ENCODE measurements around the gene NOP16. TPM values are rescaled to one million over a fixed set of nuclear protein-coding genes. Genes with fewer than 3 reads are reported as not detected.
"Not testable (repeated sequence)": the region's sequence is repeated elsewhere in the genome, so short reads cannot be mapped to it uniquely, and the experiment has no call there.

The NOP16 gene
- total RNA-seq, 1 experiment from 2014 or later = 146 TPM

- Histone ChIP-seq H3K36me3 (peaks cover 15% of the 10 kb centered on the region), H3K27me3 (no peaks in the 10 kb centered on the region), H3K9me3 (no peaks in the 10 kb centered on the region), H3K4me3 (no peak overlapping the region)
- no peak for DNase-seq
These were observed 26.3 kb upstream of the NOP16 start for GRCh38 chr5:176414704-176415103.

DNA sequence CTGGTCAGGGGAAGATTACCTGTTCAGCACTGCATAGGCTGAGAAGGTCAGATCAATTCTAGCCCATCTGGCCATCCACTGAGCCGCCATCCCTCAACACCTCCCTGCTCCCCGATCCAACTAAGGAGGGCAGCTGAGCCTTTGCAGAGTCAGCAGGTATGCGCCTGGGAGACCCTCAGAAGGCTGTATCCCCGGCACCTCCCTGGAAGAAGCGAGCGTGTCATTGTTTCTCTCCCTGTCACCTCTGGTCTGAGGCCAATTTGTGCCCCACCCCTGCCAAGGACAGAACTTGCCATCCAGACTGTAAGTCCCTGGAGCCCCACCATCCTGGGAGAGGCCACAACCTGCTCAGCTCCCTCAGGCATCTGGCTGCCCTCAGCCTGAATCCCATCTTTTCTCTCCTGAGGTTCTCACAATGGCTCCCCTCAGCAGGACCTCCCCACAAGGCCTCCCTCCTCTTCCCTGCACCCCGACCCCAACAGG, 25.4 kb upstream of the NOP16 start:
- Histone ChIP-seq H3K4me3 (no peak overlapping the region), H3K27me3 (no peaks in the 10 kb centered on the region), H3K36me3 (peaks cover 22% of the 10 kb centered on the region), H3K9me3 (no peaks in the 10 kb centered on the region)
- no peak for DNase-seq

DNA sequence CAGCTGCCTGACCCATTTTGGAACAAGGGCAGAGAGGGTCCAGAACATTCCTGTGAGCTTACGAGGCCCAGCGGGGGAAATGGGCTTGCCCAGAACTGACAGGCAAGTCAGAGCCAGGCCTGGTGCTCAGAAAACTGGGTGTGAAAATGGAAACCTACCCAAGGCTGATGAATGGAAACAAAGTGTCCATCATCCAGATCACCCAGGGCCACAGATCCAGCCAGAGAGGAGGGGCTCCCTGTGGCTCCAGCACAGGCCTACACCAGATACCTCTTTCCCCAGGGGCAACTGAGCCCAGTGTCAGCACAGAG, 24.8 kb upstream of the NOP16 start:
- peak; percentile 41 for DNase-seq
- H3K36me3 ChIP-seq = peaks cover 26% of the 10 kb centered on the region
- no peak overlapping the region for H3K4me3 ChIP-seq
- no peaks in the 10 kb centered on the region for H3K9me3 ChIP-seq
- H3K27me3 ChIP-seq = no peaks in the 10 kb centered on the region

- peaks cover 28% of the 10 kb centered on the region for H3K36me3 ChIP-seq
- no peak overlapping the region for H3K4me3 ChIP-seq
- DNase-seq = no peak
- no peaks in the 10 kb centered on the region for H3K27me3 ChIP-seq
- H3K9me3 ChIP-seq = no peaks in the 10 kb centered on the region
These were observed 24.3 kb upstream of the NOP16 start for GRCh38 chr5:176412517-176413254.

- Histone ChIP-seq H3K27me3 (no peaks in the 10 kb centered on the region), H3K4me3 (no peak overlapping the region), H3K36me3 (peaks cover 47% of the 10 kb centered on the region), H3K9me3 (no peaks in the 10 kb centered on the region)
- DNase-seq = no peak
These were observed 22.2 kb upstream of the NOP16 start for GRCh38 chr5:176410486-176411180.

DNA sequence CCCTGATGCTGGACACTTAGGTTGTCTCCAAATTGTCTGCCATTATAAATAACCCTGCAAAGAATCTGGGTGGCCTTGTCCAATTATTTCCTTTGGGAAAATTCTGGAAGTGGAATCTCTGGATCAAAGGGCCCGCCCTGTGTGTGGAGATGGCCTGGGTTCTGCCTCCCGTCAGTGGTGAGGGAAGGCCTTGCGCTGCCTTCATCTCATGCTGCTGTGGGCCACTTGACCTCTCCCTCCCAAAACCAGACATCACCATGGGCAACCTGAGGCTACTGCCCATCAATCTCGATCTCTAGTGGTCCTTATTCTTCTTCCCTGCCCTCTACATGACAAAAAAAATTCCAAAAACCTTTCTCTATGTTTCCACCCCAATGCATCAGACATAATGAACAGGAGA, 21.4 kb upstream of the NOP16 start:
- H3K36me3 ChIP-seq = peaks cover 49% of the 10 kb centered on the region
- H3K27me3 ChIP-seq = no peaks in the 10 kb centered on the region
- DNase-seq = no peak
- no peak overlapping the region for H3K4me3 ChIP-seq
- H3K9me3 ChIP-seq = no peaks in the 10 kb centered on the region

- Histone ChIP-seq H3K4me3 (no peak overlapping the region), H3K27me3 (no peaks in the 10 kb centered on the region), H3K9me3 (no peaks in the 10 kb centered on the region), H3K36me3 (peaks cover 53% of the 10 kb centered on the region)
- no peak for DNase-seq
These were observed 20.2 kb upstream of the NOP16 start for GRCh38 chr5:176408590-176408989.

DNA sequence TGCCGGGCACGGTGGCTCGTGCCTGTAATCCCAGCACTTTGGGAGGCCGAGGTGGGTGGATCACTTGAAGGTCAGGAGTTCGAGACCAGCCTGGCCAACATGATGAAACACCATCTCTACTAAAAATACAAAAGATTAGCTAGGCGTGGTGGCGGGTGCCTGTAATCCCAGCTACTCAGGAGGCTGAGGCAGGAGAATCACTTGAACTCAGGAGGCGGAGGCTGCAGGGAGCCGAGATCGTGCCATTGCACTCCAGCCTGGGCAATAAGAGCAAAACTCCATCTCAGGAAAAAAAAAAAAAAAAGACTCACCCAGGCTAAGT, 19.8 kb upstream of the NOP16 start:
- not testable (repeated sequence) for H3K4me3 ChIP-seq, H3K27me3 ChIP-seq, DNase-seq, H3K9me3 ChIP-seq
- H3K36me3 ChIP-seq = peaks cover 53% of the 10 kb centered on the region

- no peak for DNase-seq
- no peaks in the 10 kb centered on the region for H3K9me3 ChIP-seq
- peaks cover 52% of the 10 kb centered on the region for H3K36me3 ChIP-seq
- no peaks in the 10 kb centered on the region for H3K27me3 ChIP-seq
- no peak overlapping the region for H3K4me3 ChIP-seq
These were observed 19.3 kb upstream of the NOP16 start for GRCh38 chr5:176407456-176408251.

DNA sequence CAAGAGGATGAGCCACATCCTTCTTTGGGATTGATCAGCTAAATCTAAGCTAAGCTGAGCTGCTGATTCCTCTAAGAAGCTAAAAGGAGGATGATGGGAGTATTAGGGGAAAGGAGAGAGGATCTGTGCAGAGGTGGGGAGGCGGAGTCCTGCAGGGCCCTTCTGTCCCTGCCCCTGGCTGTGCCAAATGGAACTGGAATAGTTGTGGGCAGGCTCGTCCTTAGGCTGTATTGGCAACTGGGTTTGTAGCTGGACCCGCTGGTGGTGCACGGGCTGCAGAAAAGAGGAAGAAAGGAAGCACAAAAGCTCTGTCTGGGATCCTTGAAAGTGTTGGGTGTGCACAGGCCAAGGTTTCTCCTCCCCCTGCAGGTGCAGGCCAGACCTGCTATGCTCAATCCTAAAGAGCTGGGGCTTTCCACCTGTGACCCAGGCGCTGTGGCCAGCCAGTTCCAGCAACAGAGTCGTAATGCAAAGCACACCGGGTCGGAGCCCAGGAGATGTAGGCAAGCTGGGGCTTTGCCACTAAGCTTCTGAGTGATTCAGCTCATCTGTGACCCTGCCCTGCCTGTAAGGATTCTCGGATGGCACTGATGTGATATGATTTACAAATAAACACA, 18.1 kb upstream of the NOP16 start:
- DNase-seq = no peak
- Histone ChIP-seq H3K9me3 (no peaks in the 10 kb centered on the region), H3K36me3 (peaks cover 62% of the 10 kb centered on the region), H3K4me3 (no peak overlapping the region), H3K27me3 (no peaks in the 10 kb centered on the region)

GRCh38 chr5:176405656-176406435, 17.4 kb upstream of the NOP16 start:
- Histone ChIP-seq H3K9me3 (no peaks in the 10 kb centered on the region), H3K4me3 (no peak overlapping the region), H3K36me3 (peaks cover 66% of the 10 kb centered on the region), H3K27me3 (no peaks in the 10 kb centered on the region)
- DNase-seq = no peak

- no peaks in the 10 kb centered on the region for H3K27me3 ChIP-seq
- peaks cover 41% of the 10 kb centered on the region for H3K36me3 ChIP-seq
- DNase-seq = no peak
- no peaks in the 10 kb centered on the region for H3K9me3 ChIP-seq
- H3K4me3 ChIP-seq = no peak overlapping the region
These were observed 13.1 kb upstream of the NOP16 start for GRCh38 chr5:176401281-176402205.

DNA sequence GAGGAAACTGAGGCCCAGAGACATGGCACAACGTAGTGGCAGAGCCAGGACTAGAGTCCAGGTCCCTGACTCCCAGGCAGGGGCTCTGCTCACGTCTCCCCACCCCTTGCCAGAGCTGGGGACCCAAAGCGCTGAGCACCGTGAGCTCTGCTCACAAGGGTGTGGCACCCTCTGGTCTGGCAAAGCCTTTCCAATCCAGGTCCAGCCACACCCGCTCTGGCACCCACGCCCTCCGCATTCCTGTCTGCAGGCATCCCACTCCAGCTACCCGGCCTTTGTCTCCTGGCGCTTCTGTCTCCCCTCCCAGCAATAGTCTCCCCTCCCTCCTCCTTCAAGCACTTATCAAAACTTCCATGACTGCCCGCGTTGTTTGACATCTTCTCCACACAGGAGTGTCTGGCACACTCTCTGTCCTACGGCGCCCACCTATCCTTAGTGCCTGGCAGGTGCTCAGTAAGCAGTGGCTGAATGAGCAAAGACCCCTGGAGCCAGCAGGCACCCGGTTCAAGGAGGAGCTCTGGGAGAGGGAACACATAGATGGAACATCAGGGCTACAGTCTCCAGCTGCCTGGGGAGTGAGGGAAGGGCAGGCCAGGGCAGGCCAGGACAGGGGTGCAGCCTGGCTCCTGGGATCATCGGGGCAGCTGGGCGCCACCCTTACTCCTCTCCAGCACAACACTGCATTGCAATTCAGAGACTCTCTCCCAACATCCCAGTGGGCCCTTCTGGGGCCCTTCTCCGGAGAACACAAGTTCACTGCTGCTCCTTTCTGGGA, 12.2 kb upstream of the NOP16 start:
- Histone ChIP-seq H3K27me3 (no peaks in the 10 kb centered on the region), H3K36me3 (peaks cover 36% of the 10 kb centered on the region), H3K4me3 (no peak overlapping the region), H3K9me3 (no peaks in the 10 kb centered on the region)
- DNase-seq = peak; percentile 64

- no peaks in the 10 kb centered on the region for H3K27me3 ChIP-seq
- H3K36me3 ChIP-seq = peaks cover 43% of the 10 kb centered on the region
- H3K4me3 ChIP-seq = no peak overlapping the region
- no peaks in the 10 kb centered on the region for H3K9me3 ChIP-seq
- DNase-seq = no peak
These were observed 9.5 kb upstream of the NOP16 start for GRCh38 chr5:176397736-176398420.

Data from MG63 (cell line).